DMS53 (cell line): ENCODE measurements around the gene TDRD7.

Source experiments
- DNase-seq: peaks from one replicate; lab custom pipeline; 2025; lab: John Stamatoyannopoulos, UW

The TDRD7 gene

GRCh38 chr9:97411789-97412625 lies at the start of gene TDRD7:
Gene TDRD7 (plus strand): TSS chr9:97412096. CDS start chr9:97428466, 16,370 bp downstream.
- peak; percentile 88 for DNase-seq

- no peak for DNase-seq
Measured at GRCh38 chr9:97362777-97363545, 48.9 kb upstream of the TDRD7 start.

GRCh38 chr9:97363661-97364299 lies 48.1 kb upstream of the TDRD7 start:
- no peak for DNase-seq

GRCh38 chr9:97364769-97365490 lies 47.0 kb upstream of the TDRD7 start:
- DNase-seq = no peak

GRCh38 chr9:97365634-97366033 lies 46.3 kb upstream of the TDRD7 start:
- no peak for DNase-seq

- DNase-seq = no peak
Measured at GRCh38 chr9:97366476-97366875, 45.4 kb upstream of the TDRD7 start.

- no peak for DNase-seq
Measured at GRCh38 chr9:97366889-97367288, 45.0 kb upstream of the TDRD7 start.

GRCh38 chr9:97367729-97368128 lies 44.2 kb upstream of the TDRD7 start:
- no peak for DNase-seq

GRCh38 chr9:97368964-97369363 lies 42.9 kb upstream of the TDRD7 start:
- DNase-seq = no peak

GRCh38 chr9:97372580-97372979 lies 39.3 kb upstream of the TDRD7 start:
- DNase-seq = no peak

- DNase-seq = no peak
Measured at GRCh38 chr9:97373331-97373730, 38.6 kb upstream of the TDRD7 start.

- no peak for DNase-seq
Measured at GRCh38 chr9:97374811-97375210, 37.1 kb upstream of the TDRD7 start.

- DNase-seq = no peak
Measured at GRCh38 chr9:97376902-97377301, 35.0 kb upstream of the TDRD7 start.

GRCh38 chr9:97382099-97382718 lies 29.7 kb upstream of the TDRD7 start:
- DNase-seq = peak; percentile 54

- DNase-seq = no peak
Measured at GRCh38 chr9:97384406-97385262, 27.3 kb upstream of the TDRD7 start.

GRCh38 chr9:97385626-97386264 lies 26.2 kb upstream of the TDRD7 start:
- no peak for DNase-seq

GRCh38 chr9:97386265-97386633 lies 25.6 kb upstream of the TDRD7 start:
- peak; percentile 51 for DNase-seq

GRCh38 chr9:97386733-97387503 lies 25.0 kb upstream of the TDRD7 start:
- peak; percentile 81 for DNase-seq

- DNase-seq = peak; percentile 59
Measured at GRCh38 chr9:97387504-97387886, 24.4 kb upstream of the TDRD7 start.
